ENCODE measurements around the gene KRT6C.
"Not testable (repeated sequence)": the region's sequence is repeated elsewhere in the genome, so short reads cannot be mapped to it uniquely, and the experiment has no call there.

Gene KRT6C

GRCh38 chr12:52499806-52500560, 26.4 kb upstream of the KRT6C start:
- no peak for DNase-seq (ENCODE audit: low read depth)

DNA sequence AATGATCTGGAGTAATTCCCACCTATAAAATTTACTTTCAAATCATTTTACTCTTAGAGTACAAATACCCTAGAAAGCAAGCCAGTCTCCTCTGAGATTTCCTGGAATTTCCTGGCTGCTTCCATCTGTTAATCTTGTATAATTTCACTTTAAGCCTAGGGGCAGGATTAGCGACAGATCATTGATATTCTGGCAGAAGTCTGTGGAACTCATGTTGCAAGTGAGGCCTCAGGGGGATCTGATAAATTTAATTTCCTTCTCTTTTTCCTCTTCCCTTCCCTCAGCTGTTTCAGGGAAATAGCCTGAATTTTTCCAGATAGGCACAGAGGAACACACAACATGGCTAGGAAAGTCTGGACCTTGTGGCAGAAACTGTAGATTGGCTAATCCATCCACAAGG, 25.3 kb upstream of the KRT6C start:
- no peak for DNase-seq (ENCODE audit: low read depth)

GRCh38 chr12:52497975-52498374, 24.4 kb upstream of the KRT6C start:
- DNase-seq (ENCODE audit: low read depth) = no peak

DNA sequence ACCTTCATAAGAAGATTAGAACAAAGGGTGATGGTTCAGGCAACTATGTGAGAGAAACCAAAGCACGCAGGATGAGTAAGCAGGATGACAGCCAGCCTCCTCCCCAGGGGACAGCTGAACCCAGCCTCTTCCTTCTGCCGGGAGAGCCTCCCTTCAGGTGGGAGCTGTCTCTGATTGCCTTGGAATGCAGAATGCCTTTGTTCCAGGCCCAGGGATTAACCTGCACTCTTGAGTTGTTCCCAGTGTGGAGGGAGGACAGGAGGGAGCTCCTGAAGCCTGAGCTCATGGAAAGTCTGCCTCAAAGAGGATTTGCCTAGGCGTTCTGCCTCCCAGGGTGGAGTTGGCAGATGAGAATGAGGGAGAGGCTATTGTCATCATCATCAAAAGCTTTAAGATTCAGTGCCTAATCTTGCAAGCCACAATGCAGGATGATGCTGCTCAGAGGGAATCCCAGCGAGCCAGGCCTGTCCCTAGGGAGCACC, 23.0 kb upstream of the KRT6C start:
- no peak for DNase-seq (ENCODE audit: low read depth)

DNA sequence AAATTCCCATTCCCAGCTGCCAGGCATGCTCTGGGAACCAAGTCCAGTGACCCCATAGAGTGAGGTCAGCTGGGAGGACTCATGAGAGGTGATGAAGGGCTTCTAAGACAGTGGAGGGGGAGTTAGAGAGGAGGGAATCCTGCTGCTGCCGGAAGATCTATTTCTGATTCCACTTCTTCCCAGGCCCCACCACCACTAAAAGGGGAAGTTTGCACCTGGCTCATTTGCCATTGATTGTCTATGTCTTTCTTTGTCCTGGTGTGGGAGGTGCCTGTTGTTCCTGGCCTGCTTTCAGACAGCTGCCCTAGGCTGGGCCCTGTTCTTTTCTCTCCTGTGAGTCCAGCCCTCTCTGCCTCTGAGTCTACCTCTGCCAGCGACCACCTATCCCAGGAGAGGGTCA, 22.4 kb upstream of the KRT6C start:
- DNase-seq (ENCODE audit: low read depth) = no peak

DNA sequence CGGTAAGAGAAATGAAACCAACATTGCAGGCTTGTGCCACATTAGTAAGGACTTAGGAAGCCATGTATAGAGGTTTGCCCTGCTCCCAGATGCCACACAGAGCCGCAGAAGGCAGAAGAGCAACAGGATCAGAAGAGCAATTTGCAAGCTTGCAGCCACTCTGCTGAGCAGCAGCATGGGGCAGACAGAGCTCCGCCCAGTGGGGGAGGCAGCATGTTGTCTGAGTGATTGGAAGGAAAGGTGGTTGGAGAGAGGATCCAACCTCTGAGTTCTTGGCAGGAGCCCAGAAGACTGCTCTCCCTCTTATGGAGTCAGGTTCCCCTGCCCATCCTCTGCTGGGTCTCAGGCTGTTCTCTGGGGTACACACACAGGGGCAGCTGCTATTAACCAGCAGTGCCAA, 21.8 kb upstream of the KRT6C start:
- no peak for DNase-seq (ENCODE audit: low read depth)

- no peak for DNase-seq (ENCODE audit: low read depth)
Observed at GRCh38 chr12:52494518-52494917, 20.9 kb upstream of the KRT6C start.

GRCh38 chr12:52494100-52494499, 20.5 kb upstream of the KRT6C start:
- DNase-seq (ENCODE audit: low read depth) = no peak

GRCh38 chr12:52493172-52493571, 19.6 kb upstream of the KRT6C start, which contains the start of gene KRT6A:
Gene KRT6A, minus strand, starts transcription at chr12:52493257. Its CDS starts 69 bp downstream, at chr12:52493188.
- DNase-seq (ENCODE audit: low read depth) = no peak

DNA sequence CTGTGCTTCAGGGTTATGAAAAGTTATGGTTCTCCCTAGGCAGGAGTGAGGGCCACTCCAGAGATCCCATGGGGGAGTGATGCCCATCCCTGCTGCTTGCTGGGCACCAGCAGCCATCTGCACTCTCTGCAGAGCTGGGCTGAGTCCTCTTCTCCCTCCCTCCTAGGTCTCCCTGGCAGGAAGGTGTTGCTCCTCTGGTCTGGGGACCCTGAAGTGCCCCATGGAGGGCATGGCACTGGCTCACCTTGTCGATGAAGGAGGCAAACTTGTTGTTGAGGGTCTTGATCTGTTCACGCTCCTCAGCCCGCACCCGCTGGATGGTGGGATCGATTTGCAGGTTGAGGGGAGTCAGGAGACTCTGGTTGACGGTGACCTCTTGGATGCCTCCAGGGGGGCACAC, 18.8 kb upstream of the KRT6C start:
- DNase-seq (ENCODE audit: low read depth) = not testable (repeated sequence)

GRCh38 chr12:52491495-52491894, 17.9 kb upstream of the KRT6C start:
- DNase-seq (ENCODE audit: low read depth) = not testable (repeated sequence)

DNA sequence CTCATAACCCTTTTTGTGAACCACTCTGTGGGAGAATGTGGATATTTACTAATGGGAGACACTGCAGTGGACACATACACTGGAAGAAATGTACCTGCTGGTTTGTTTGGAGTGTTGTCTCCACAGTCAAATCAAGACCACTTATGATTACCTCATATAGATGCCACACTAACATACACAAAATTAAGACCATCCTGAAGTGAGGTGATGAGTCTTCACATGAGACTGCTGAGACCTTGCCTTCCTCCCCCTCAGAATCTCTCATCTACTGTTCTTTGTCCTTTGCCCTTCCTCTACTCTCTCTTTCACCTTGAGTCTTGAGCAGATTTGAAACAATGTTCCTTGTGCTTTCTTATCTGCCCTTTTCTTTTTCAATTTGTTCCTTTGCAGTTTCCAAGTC, 15.1 kb upstream of the KRT6C start:
- DNase-seq (ENCODE audit: low read depth) = no peak

DNA sequence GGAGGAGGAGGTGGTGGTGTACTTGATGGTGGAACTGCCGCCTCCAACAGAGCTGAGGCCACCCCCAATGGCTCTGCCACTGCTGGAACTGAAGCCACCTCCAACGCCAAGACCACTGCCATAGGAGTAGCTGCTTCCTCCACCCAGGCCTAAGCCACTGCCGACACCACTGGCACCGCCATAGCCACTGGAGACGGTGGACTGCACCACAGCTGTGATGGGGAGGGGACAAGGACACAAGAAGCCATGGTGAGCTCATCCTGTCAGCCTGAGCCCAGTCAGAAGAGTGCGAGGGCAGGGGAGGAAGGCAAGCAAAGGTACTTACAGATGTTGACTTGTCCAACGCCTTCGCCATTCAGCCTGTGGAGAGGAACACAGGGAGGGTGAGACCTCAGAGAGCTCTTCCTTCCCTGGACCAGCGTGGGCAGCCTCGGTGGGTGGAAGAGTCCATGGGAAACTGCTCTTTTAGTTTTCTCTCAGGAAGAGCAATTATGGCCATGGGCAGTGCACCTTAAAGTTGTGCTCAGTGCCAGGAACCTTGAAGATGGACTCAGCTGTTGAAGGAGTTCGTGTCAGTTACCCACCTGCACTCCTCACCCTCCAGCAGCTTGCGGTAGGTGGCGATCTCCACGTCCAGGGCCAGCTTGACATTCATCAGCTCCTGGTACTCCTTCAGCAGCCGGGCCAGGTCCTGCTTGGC, 14.3 kb upstream of the KRT6C start:
- not testable (repeated sequence) for DNase-seq (ENCODE audit: low read depth)

DNA sequence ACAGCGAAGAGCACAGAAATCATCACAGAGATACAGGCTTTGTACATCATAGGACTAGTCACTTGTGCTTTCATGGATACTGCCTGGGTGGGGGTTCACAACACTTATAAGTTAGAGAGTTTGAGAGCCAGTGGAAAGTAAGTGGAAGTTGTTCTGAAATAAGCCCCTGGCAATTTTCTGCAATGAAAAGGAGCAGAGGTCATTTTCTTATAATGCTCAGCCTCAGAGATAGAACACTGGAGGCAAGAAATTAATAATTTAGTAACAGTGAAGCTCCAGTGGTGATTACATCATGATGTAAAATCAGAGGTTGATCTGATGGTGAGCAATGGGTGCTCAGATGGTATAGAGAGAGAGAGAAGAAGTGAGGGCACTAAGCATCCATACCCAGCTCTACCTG, 13.6 kb upstream of the KRT6C start:
- DNase-seq (ENCODE audit: low read depth) = no peak

DNA sequence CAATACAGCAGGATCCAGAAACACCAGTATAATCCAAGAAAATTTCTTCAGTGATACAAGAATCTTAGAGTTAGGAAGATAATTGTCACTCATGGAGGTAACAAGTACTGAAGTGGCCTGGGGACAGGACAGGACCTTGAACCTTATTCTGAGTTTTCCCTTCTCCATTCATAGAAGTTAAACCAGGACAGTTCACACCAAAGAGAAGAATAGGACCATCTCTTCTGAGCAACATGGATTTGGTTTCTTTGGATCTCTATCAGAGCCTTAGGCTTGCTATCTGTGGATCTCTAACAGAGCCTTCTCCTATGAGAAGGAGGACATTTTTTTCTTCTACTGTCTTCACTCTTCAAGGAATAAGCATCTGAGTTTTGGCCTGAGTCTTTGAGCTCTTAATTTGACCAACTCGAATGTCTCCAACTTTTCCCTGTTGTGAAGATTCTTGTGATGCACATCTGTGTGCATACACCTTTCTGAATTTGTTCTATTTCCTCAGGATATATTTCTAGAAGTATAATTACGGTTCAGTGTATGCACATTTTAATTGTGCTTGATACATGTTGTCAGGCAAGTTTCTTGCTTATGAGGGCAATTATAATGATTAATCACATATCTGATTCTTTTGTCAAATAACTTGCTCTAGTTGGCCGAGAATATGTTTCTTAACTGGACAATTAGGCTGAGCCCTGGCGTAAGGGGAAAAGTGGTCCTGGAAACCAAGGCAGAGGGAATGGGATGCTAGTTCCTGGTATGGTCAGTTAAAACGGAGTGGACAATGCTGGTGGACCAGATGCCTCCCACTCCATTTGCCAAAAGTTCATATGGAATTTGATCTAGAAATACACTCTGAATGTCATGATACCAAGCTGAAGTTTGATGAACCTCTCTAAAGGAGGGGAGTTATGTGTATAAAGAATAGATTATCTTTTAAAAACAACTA, 12.8 kb upstream of the KRT6C start:
- no peak for DNase-seq (ENCODE audit: low read depth)

- DNase-seq (ENCODE audit: low read depth) = no peak
Observed at GRCh38 chr12:52480073-52480472, 6.5 kb upstream of the KRT6C start.

DNA sequence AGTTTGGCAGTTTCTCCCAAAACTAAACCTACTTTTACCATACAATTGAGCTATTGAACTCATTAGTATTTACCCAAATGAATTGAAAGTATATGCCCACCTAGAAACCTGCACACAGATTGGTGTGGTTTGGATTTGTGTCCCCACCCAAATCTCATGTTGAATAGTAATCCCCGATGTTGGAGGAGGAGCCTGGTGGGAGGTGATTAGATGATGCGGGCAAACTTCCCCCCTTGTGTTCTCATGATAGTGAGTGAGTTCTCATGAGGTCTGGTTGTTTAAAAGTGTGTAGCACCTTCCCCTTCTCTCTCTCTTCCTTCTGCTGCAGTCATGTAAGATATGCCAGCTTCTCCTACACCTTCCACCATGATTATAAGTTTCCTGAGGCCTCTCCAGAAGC, 4.0 kb upstream of the KRT6C start:
- no peak for DNase-seq (ENCODE audit: low read depth)

DNA sequence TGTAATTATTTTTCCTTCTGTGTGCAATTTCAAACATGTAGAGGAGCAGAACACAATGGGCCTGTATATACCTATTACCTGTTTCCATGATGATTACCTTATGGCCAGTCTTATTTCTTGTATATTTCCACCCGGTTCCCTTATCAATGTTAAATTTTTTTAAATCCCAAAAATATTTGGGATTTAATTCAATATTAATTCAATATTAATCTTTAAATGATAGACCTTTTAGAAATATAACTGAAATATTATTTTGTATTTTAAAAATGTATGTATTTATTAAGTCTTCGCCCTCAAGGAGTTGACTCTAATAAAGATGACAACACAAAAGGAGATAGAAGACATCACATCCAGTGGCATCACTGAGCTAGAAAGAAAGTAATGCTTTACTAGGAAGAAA, 607 bp upstream of the KRT6C start:
- no peak for DNase-seq (ENCODE audit: low read depth)

- DNase-seq (ENCODE audit: low read depth) = no peak
Observed at GRCh38 chr12:52469853-52470252, 3.8 kb downstream of the KRT6C start.

DNA sequence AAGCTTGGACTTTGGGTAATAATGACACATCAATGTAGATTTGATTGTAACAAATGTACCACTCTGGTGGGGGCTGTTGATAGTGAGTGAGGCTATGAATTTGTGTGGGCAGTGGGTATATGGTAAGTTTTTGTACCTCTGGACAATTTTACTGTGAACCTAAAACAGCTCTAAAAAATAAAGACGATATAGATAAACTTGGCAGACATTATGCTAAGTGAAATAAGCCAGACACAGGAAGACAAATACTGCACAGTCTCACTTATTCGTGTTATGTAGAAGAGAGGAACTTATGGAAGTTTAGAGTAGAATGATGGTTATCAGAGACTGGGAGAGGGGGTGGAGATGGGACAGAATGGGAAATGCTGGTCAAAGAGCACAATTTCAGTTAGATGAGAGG, 8.7 kb downstream of the KRT6C start:
- DNase-seq (ENCODE audit: low read depth) = no peak

GRCh38 chr12:52461693-52462092, 11.9 kb downstream of the KRT6C start:
- DNase-seq (ENCODE audit: low read depth) = no peak

DNA sequence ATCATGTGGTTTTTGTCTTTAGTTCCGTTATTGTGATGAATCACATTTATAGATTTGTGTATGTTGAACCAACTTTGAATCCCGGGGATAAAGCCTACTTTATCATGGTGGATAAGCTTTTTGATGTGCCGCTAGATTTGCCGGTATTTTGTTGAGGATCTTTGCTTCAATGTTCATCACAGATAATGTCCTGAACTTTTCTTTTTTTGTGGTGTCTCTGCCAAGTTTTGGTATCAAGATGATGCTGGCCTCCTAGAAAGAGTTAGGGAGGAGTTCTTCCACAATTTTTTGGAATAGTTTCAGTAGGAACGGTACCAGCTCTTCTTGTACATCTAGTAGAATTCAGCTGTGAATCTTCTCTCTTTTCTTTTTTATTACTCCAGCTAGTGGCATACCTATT, 14.7 kb downstream of the KRT6C start:
- no peak for DNase-seq (ENCODE audit: low read depth)
